ENCODE data around the gene SDC4.
A peak's percentile ranks its signal among the peaks of the same experiment; 100 is the strongest.

Gene SDC4

GRCh38 chr20:45363611-45364492 lies 15.6 kb upstream of the SDC4 start (continued):
- TF ChIP-seq ZNF239 (tag by site-specific recombination; IDR thresholded peaks at IDR 0.05) (no peak), ZNF510 (tag by site-specific recombination; IDR thresholded peaks at IDR 0.05; ENCODE audit: insufficient replicate concordance) (no peak)

- ChIA-PET POLR2A (interaction anchor here (0.6 to 2.4 kb wide), 21 partner anchors 9 to 567 kb away, joined by 3 to 31 read pairs (median 6); partner anchors contain the start of genes DBNDD2, DNTTIP1, PIGT and SDC4), CTCF (interaction anchor here (0.6 to 6.5 kb wide), 32 partner anchors 10 to 1807 kb away, joined by 3 to 92 read pairs (median 4); partner anchors contain the start of gene SDC4)
- peaks cover 0 to 31% of the 10 kb centered on the region in 2 experiments; a peak in 1 of 3 replicates for H3K36me3 ChIP-seq (ENCODE audit: control insufficient read depth in 2 of 2, insufficient read depth in 1 of 2, low read length in 2 of 2)
- H3K4me3 ChIP-seq (ENCODE audit: low read depth, low read length) = peak within 1 kb of the TSS; percentile 66
- H3K27ac ChIP-seq (ENCODE audit: extremely low read depth, low read depth, low read length) = peak within 1 kb of the TSS; percentile 31; the same call in 1 of the 2 replicates
- no peaks in the 10 kb centered on the region for H3K9me3 ChIP-seq (ENCODE audit: control insufficient read depth, insufficient read depth, low read depth, low read length)
- no peaks in the 10 kb centered on the region; the same call in 1 of the 2 replicates for H3K4me1 ChIP-seq (ENCODE audit: control insufficient read depth, insufficient read depth, low read length)
- peak; percentile 66 for TF ChIP-seq PATZ1 (tag by site-specific recombination; IDR thresholded peaks at IDR 0.05)
- TF ChIP-seq ZEB2 (tag by site-specific recombination; IDR thresholded peaks at IDR 0.05) = peak; percentile 81
- peak; percentile 46 for TF ChIP-seq ZNF2 (tag by site-specific recombination; IDR thresholded peaks at IDR 0.05)
- TF ChIP-seq ZNF341 (tag by site-specific recombination; IDR thresholded peaks at IDR 0.05; ENCODE audit: low read depth) = peak; percentile 55
- TF ChIP-seq ZBTB26 (tag by site-specific recombination; optimal IDR thresholded peaks at IDR 0.05) = peak; percentile 62
- no peak for TF ChIP-seq ZNF157 (tag by site-specific recombination; IDR thresholded peaks at IDR 0.05)
- peak; percentile 67 for TF ChIP-seq ZBTB11 (tag by site-specific recombination; conservative IDR thresholded peaks at IDR 0.05; ENCODE audit: low read depth)
- TF ChIP-seq YY2 (tag by site-specific recombination; IDR thresholded peaks at IDR 0.05) = peak; percentile 76; the same call in 1 of the 2 replicates
- TF ChIP-seq CTCF (tag by site-specific recombination; IDR thresholded peaks at IDR 0.05) = peak; percentile 100
- no peak for TF ChIP-seq ZBTB7A (tag by site-specific recombination; IDR thresholded peaks at IDR 0.05; ENCODE audit: low read depth)
- TF ChIP-seq KLF17 (tag by site-specific recombination; IDR thresholded peaks at IDR 0.05) = peak; percentile 89
- peak; percentile 85 for TF ChIP-seq ZFHX2 (tag by site-specific recombination; conservative IDR thresholded peaks at IDR 0.05)
- peak; percentile 63 for TF ChIP-seq KLF1 (tag by site-specific recombination; IDR thresholded peaks at IDR 0.05)
- TF ChIP-seq IKZF3 (tag by site-specific recombination; IDR thresholded peaks at IDR 0.05) = peak; percentile 84
- TF ChIP-seq ZNF600 (tag by site-specific recombination; IDR thresholded peaks at IDR 0.05) = peak; percentile 84
- no peak for TF ChIP-seq ZNF391 (tag by site-specific recombination; IDR thresholded peaks at IDR 0.05; ENCODE audit: borderline replicate concordance, low read depth)
- TF ChIP-seq ZNF335 (tag by site-specific recombination; conservative IDR thresholded peaks at IDR 0.05) = peak; percentile 95
- TF ChIP-seq ZNF362 (tag by site-specific recombination; IDR thresholded peaks at IDR 0.05) = peak; percentile 79; the same call in 1 of the 2 replicates
These were observed 14.8 kb upstream of the SDC4 start, which contains the start of gene SYS1 for GRCh38 chr20:45362804-45363610. SYS1 (plus strand) TSS chr20:45363156; CDS start chr20:45363532, 376 bp downstream.

All from HEK293 (cell line).